ENCODE measurements around the gene PRDM15. TPM values are rescaled to one million over a fixed set of nuclear protein-coding genes. Genes with fewer than 3 reads are reported as not detected.

Gene PRDM15
- total RNA-seq, 1 donor from 2014 or later, result 16.2 TPM

DNA sequence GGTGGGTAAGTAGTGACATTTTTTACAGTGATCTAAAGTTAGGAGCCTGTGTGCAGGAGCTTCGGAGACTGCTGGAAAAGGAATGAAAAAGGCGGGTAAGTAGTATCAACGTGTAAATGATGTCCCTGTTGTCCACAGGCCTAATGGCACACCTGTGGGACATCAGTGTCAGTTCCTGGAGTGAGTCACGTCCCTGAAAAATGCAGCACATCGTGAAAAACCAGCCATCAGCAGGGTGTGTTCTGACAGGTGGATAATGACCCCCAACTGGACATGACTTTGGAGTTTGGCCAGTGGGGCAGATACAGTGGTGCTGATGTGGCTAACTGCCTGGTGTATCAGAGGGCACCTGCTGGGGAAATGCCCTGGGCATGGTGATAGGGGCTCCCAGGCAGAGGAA lies 12.0 kb upstream of the PRDM15 start:
- H3K27ac Mint-ChIP-seq, result no peak overlapping the region
- no peaks in the 10 kb centered on the region for H3K9me3 Mint-ChIP-seq
- no peaks in the 10 kb centered on the region for H3K27me3 Mint-ChIP-seq (ENCODE audit: low read depth)
- DNase-seq (ENCODE audit: low spot score), result no peak
- no peak overlapping the region for H3K4me3 Mint-ChIP-seq (ENCODE audit: low read depth)
- intact Hi-C loops (cut with micrococcal nuclease), result no loop called here
- H3K36me3 Mint-ChIP-seq (ENCODE audit: low read depth), result peaks cover 8% of the 10 kb centered on the region
- H3K4me1 Mint-ChIP-seq (ENCODE audit: low read depth), result peaks cover 7% of the 10 kb centered on the region

- no peak overlapping the region for H3K4me3 Mint-ChIP-seq (ENCODE audit: low read depth)
- no peaks in the 10 kb centered on the region for H3K9me3 Mint-ChIP-seq
- H3K27me3 Mint-ChIP-seq (ENCODE audit: low read depth), result no peaks in the 10 kb centered on the region
- intact Hi-C loops (cut with micrococcal nuclease), result no loop called here
- H3K27ac Mint-ChIP-seq, result no peak overlapping the region
- peaks cover 5% of the 10 kb centered on the region for H3K4me1 Mint-ChIP-seq (ENCODE audit: low read depth)
- H3K36me3 Mint-ChIP-seq (ENCODE audit: low read depth), result peaks cover 3% of the 10 kb centered on the region
- DNase-seq (ENCODE audit: low spot score), result no peak
Observed at GRCh38 chr21:41890355-41890754, 11.2 kb upstream of the PRDM15 start.

GRCh38 chr21:41888749-41889376 lies 9.7 kb upstream of the PRDM15 start:
- intact Hi-C loops (cut with micrococcal nuclease), result no loop called here
- Mint-ChIP-seq H3K9me3 (no peaks in the 10 kb centered on the region), H3K4me3 (ENCODE audit: low read depth) (no peak overlapping the region), H3K36me3 (ENCODE audit: low read depth) (no peaks in the 10 kb centered on the region), H3K4me1 (ENCODE audit: low read depth) (peaks cover 4% of the 10 kb centered on the region), H3K27ac (no peak overlapping the region), H3K27me3 (ENCODE audit: low read depth) (no peaks in the 10 kb centered on the region)
- DNase-seq (ENCODE audit: low spot score), result no peak

DNA sequence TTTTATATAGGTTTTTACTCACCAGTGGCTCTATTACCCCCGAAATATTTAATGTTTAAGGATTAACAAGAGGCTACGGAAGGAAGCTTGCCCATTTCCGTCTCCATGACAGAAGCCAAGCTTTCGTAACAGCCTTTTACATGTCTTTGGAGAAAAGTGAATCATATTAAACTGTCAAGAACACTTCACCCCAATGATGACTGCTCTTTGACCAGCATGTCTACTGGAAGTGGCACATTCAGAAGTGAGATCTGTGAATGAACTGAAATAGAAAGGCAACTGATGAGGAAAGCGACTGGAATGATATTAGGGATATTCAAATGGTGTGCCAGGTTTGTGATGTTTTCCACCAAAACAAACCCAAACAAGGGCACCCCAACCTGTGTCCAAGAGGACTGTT lies 8.5 kb upstream of the PRDM15 start:
- Mint-ChIP-seq H3K4me3 (ENCODE audit: low read depth) (no peak overlapping the region), H3K9me3 (no peaks in the 10 kb centered on the region), H3K36me3 (ENCODE audit: low read depth) (no peaks in the 10 kb centered on the region), H3K27me3 (ENCODE audit: low read depth) (no peaks in the 10 kb centered on the region), H3K4me1 (ENCODE audit: low read depth) (peaks cover 4% of the 10 kb centered on the region), H3K27ac (no peak overlapping the region)
- intact Hi-C loops (cut with micrococcal nuclease), result no loop called here
- DNase-seq (ENCODE audit: low spot score), result no peak

- no peaks in the 10 kb centered on the region for H3K27me3 Mint-ChIP-seq (ENCODE audit: low read depth)
- peaks cover 4% of the 10 kb centered on the region for H3K4me1 Mint-ChIP-seq (ENCODE audit: low read depth)
- no peak overlapping the region for H3K27ac Mint-ChIP-seq
- DNase-seq (ENCODE audit: low spot score), result no peak
- intact Hi-C loops (cut with micrococcal nuclease), result no loop called here
- H3K9me3 Mint-ChIP-seq, result no peaks in the 10 kb centered on the region
- no peaks in the 10 kb centered on the region for H3K36me3 Mint-ChIP-seq (ENCODE audit: low read depth)
- no peak overlapping the region for H3K4me3 Mint-ChIP-seq (ENCODE audit: low read depth)
Observed at GRCh38 chr21:41886328-41886727, 7.2 kb upstream of the PRDM15 start.

DNA sequence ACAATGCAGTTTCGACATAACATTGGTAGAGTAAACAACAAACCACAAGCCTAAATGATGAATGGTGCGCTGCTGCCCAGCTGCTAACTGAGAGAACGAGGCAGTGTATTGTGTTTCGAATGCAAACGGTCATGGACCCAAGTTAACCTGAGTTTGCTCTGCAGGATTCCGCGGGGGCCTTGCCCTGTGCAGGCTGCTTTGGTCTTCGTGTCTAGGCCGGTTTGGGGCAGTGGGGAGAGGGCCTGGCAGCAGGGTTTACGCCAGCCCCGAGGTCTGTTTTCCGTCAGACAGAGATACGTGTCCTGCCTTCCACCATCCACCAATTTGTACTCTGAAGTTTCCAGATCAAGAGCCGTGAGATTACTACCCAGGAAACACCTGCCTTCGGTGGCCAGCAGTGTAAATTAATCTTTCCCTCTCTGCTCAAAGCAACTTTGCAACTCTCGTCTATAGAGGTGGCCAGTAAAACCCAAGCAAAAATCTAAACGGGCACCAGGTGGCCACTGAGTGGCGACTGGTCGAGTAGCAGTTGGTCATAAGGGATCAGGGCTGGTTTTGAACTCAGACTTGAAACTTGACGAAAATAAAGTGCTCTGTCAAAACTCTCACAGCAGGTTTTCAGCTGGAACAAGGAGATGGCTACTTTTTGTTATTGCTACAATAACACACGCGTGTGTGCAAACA lies 6.3 kb upstream of the PRDM15 start:
- H3K36me3 Mint-ChIP-seq (ENCODE audit: low read depth), result no peaks in the 10 kb centered on the region
- intact Hi-C loops (cut with micrococcal nuclease), result no loop called here
- H3K4me3 Mint-ChIP-seq (ENCODE audit: low read depth), result no peak overlapping the region
- DNase-seq (ENCODE audit: low spot score), result no peak
- no peaks in the 10 kb centered on the region for H3K9me3 Mint-ChIP-seq
- peaks cover 4% of the 10 kb centered on the region for H3K4me1 Mint-ChIP-seq (ENCODE audit: low read depth)
- H3K27me3 Mint-ChIP-seq (ENCODE audit: low read depth), result no peaks in the 10 kb centered on the region
- H3K27ac Mint-ChIP-seq, result no peak overlapping the region

- Mint-ChIP-seq H3K27me3 (ENCODE audit: low read depth) (no peaks in the 10 kb centered on the region), H3K4me3 (ENCODE audit: low read depth) (no peak overlapping the region), H3K9me3 (no peaks in the 10 kb centered on the region), H3K36me3 (ENCODE audit: low read depth) (no peaks in the 10 kb centered on the region), H3K4me1 (ENCODE audit: low read depth) (peaks cover 8% of the 10 kb centered on the region), H3K27ac (no peak overlapping the region)
- intact Hi-C loops (cut with micrococcal nuclease), result no loop called here
- no peak for DNase-seq (ENCODE audit: low spot score)
Observed at GRCh38 chr21:41884501-41885030, 5.4 kb upstream of the PRDM15 start.

- H3K27me3 Mint-ChIP-seq (ENCODE audit: low read depth), result no peaks in the 10 kb centered on the region
- intact Hi-C loops (cut with micrococcal nuclease), result no loop called here
- no peak for DNase-seq (ENCODE audit: low spot score)
- H3K9me3 Mint-ChIP-seq, result no peaks in the 10 kb centered on the region
- H3K4me3 Mint-ChIP-seq (ENCODE audit: low read depth), result no peak overlapping the region
- no peak overlapping the region for H3K27ac Mint-ChIP-seq
- no peaks in the 10 kb centered on the region for H3K36me3 Mint-ChIP-seq (ENCODE audit: low read depth)
- H3K4me1 Mint-ChIP-seq (ENCODE audit: low read depth), result peaks cover 8% of the 10 kb centered on the region
Observed at GRCh38 chr21:41883582-41883981, 4.4 kb upstream of the PRDM15 start.

GRCh38 chr21:41881051-41881450 lies 1.9 kb upstream of the PRDM15 start:
- H3K4me1 Mint-ChIP-seq (ENCODE audit: low read depth), result peaks cover 22% of the 10 kb centered on the region
- no peak overlapping the region for H3K27ac Mint-ChIP-seq
- peaks cover 9% of the 10 kb centered on the region for H3K36me3 Mint-ChIP-seq (ENCODE audit: low read depth)
- no peaks in the 10 kb centered on the region for H3K9me3 Mint-ChIP-seq
- intact Hi-C loops (cut with micrococcal nuclease), result no loop called here
- H3K4me3 Mint-ChIP-seq (ENCODE audit: low read depth), result peak overlapping the region; percentile 45
- no peak for DNase-seq (ENCODE audit: low spot score)
- no peaks in the 10 kb centered on the region for H3K27me3 Mint-ChIP-seq (ENCODE audit: low read depth)

- DNase-seq (ENCODE audit: low spot score), result no peak
- Mint-ChIP-seq H3K4me3 (ENCODE audit: low read depth) (peak overlapping the region; percentile 90), H3K27me3 (ENCODE audit: low read depth) (no peaks in the 10 kb centered on the region), H3K27ac (peak overlapping the region; percentile 98), H3K9me3 (no peaks in the 10 kb centered on the region), H3K36me3 (ENCODE audit: low read depth) (peaks cover 12% of the 10 kb centered on the region), H3K4me1 (ENCODE audit: low read depth) (peaks cover 18% of the 10 kb centered on the region)
- intact Hi-C loops (cut with micrococcal nuclease), result no loop called here
Observed at GRCh38 chr21:41880153-41880552, 1.0 kb upstream of the PRDM15 start.

DNA sequence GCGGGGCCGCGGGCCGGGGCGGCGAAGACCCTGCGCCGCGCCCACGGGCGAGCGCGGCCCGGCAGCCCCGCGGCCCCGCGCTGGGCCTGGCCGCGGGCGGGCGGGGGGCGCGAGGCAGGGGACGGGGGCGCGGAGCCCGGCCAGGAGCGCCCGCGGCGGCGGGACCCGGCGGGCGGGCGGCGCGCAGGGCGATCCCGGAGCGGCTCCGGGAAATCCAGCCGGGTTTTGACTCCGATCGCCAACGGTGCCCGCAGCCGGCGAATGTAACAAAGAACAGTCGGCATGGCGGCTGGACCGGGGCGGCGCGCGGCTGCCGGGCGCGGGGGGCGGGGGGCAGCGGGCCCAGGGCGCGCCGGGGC lies 334 bp downstream of the PRDM15 start:
- no peaks in the 10 kb centered on the region for H3K9me3 Mint-ChIP-seq
- DNase-seq (ENCODE audit: low spot score), result peak; percentile 76
- H3K27ac Mint-ChIP-seq, result no peak overlapping the region
- H3K4me1 Mint-ChIP-seq (ENCODE audit: low read depth), result peaks cover 19% of the 10 kb centered on the region
- H3K4me3 Mint-ChIP-seq (ENCODE audit: low read depth), result no peak overlapping the region
- no peaks in the 10 kb centered on the region for H3K27me3 Mint-ChIP-seq (ENCODE audit: low read depth)
- H3K36me3 Mint-ChIP-seq (ENCODE audit: low read depth), result peaks cover 16% of the 10 kb centered on the region
- intact Hi-C loops (cut with micrococcal nuclease), result loop anchor here (1.0 to 5.0 kb wide), 5 partner anchors 20 to 238 kb away; partner anchors contain the start of gene ZBTB21

- H3K36me3 Mint-ChIP-seq (ENCODE audit: low read depth), result peaks cover 21% of the 10 kb centered on the region
- no peaks in the 10 kb centered on the region for H3K27me3 Mint-ChIP-seq (ENCODE audit: low read depth)
- no peaks in the 10 kb centered on the region for H3K9me3 Mint-ChIP-seq
- H3K27ac Mint-ChIP-seq, result peak overlapping the region; percentile 91
- DNase-seq (ENCODE audit: low spot score), result peak; percentile 25
- peaks cover 24% of the 10 kb centered on the region for H3K4me1 Mint-ChIP-seq (ENCODE audit: low read depth)
- peak overlapping the region; percentile 88 for H3K4me3 Mint-ChIP-seq (ENCODE audit: low read depth)
- intact Hi-C loops (cut with micrococcal nuclease), result loop anchor here (2.0 to 5.0 kb wide), 3 partner anchors 49 to 239 kb away; no protein-coding TSS in a partner anchor
Observed at GRCh38 chr21:41877901-41878830, 978 bp downstream of the PRDM15 start.
